SK-N-SH treated with all-trans-retinoic acid at 6 μM for 48 hours (cell line): Measurements from ENCODE around the gene TRAF6.

ENCODE experiments used
- ATAC-seq: fragments of 200-7000 bp; cut with Tn5 transposase; 3 replicates; pipeline ENCODE4 v1.9.1; 2020; ENCODE audit warnings: mild to moderate bottlenecking, moderate library complexity
- ARNTL ChIP-seq: fragments of 450-650 bp; formaldehyde crosslinking; IDR thresholded peaks from 2 replicates; pipeline ENCODE4 v1.5.0; 2020; ENCODE audit warnings: low read depth, mild to moderate bottlenecking, moderate library complexity, borderline replicate concordance
- BACH2 ChIP-seq: fragments of 250-450 bp; sonication (Bioruptor Pico); IDR thresholded peaks from 2 replicates; pipeline ENCODE4 v1.9.0; 2021; ENCODE audit warnings: mild to moderate bottlenecking, borderline replicate concordance
- CREB5 ChIP-seq: fragments of 250-450 bp; sonication (Bioruptor Pico); IDR thresholded peaks from 2 replicates; pipeline ENCODE4 v1.5.1; 2020; ENCODE audit warnings: low read depth, mild to moderate bottlenecking, moderate library complexity
- ESRRG ChIP-seq: fragments of 250-450 bp; sonication (Bioruptor Pico); IDR thresholded peaks from 2 replicates; pipeline ENCODE4 v1.6.1; 2021; ENCODE audit warnings: mild to moderate bottlenecking
- GLIS3 ChIP-seq: fragments of 250-450 bp; sonication (Bioruptor Pico); IDR thresholded peaks from 2 replicates; pipeline ENCODE4 v1.5.0; 2020; ENCODE audit warnings: mild to moderate bottlenecking, moderate library complexity
- ISL1 ChIP-seq: fragments of 250-450 bp; sonication (Bioruptor Pico); IDR thresholded peaks from 2 replicates; pipeline ENCODE4 v2.1.2; 2022; ENCODE audit warnings: mild to moderate bottlenecking, moderate library complexity
- OSR1 ChIP-seq: fragments of 250-450 bp; sonication (Bioruptor Pico); IDR thresholded peaks from 2 replicates; pipeline ENCODE4 v1.8.0; 2022; ENCODE audit warnings: moderate library complexity, mild to moderate bottlenecking, inconsistent platforms
- PPARA ChIP-seq: fragments of 250-450 bp; sonication (Bioruptor Pico); IDR thresholded peaks from 2 replicates; pipeline ENCODE4 v1.5.0; 2020; ENCODE audit warnings: mild to moderate bottlenecking, borderline replicate concordance
- RARB ChIP-seq: fragments of 250-450 bp; sonication (Bioruptor Pico); IDR thresholded peaks from 2 replicates; pipeline ENCODE4 v1.8.0; 2021; ENCODE audit warnings: mild to moderate bottlenecking, moderate library complexity
- SNAI2 ChIP-seq: fragments of 250-450 bp; sonication (Bioruptor Pico); IDR thresholded peaks from 2 replicates; pipeline ENCODE4 v1.5.0; 2020; ENCODE audit warnings: mild to moderate bottlenecking, moderate library complexity
- TCF4 ChIP-seq: fragments of 250-450 bp; sonication (Bioruptor Pico); IDR thresholded peaks from 2 replicates; pipeline ENCODE4 v1.8.0; 2021; ENCODE audit warnings: mild to moderate bottlenecking, moderate library complexity, borderline replicate concordance
- TOX ChIP-seq: fragments of 250-450 bp; sonication (Bioruptor Pico); IDR thresholded peaks from 2 replicates; pipeline ENCODE4 v1.8.0; 2021; ENCODE audit warnings: mild to moderate bottlenecking, moderate library complexity, borderline replicate concordance
- ZC3H10 ChIP-seq: fragments of 250-450 bp; sonication (Bioruptor Pico); IDR thresholded peaks from 2 replicates; pipeline ENCODE4 v1.5.1; 2021; ENCODE audit warnings: mild to moderate bottlenecking, moderate library complexity
- ZFP3 ChIP-seq: fragments of 250-450 bp; sonication (Bioruptor Pico); IDR thresholded peaks from 2 replicates; pipeline ENCODE4 v1.5.0; 2020; ENCODE audit warnings: mild to moderate bottlenecking, moderate library complexity
- ZFP30 ChIP-seq: fragments of 450-650 bp; formaldehyde crosslinking; IDR thresholded peaks from 2 replicates; pipeline ENCODE4 v1.5.0; 2022; ENCODE audit warnings: mild to moderate bottlenecking, moderate library complexity
- ZNF565 ChIP-seq: fragments of 450-650 bp; formaldehyde crosslinking; conservative IDR thresholded peaks from 2 replicates; pipeline ENCODE4 v1.5.0; 2020; ENCODE audit warnings: low read depth, mild to moderate bottlenecking, moderate library complexity
- ZNF70 ChIP-seq: fragments of 450-650 bp; formaldehyde crosslinking; IDR thresholded peaks from 2 replicates; pipeline ENCODE4 v1.5.0; 2020; ENCODE audit warnings: mild to moderate bottlenecking, moderate library complexity
- ZNF8 ChIP-seq: fragments of 450-650 bp; formaldehyde crosslinking; IDR thresholded peaks from 2 replicates; pipeline ENCODE4 v1.5.0; 2020; ENCODE audit warnings: mild to moderate bottlenecking, moderate library complexity
- TF ChIP-seq, protein P1 (sequence below): fragments of 250-450 bp; sonication (Bioruptor Pico); IDR thresholded peaks from 2 replicates; pipeline ENCODE4 v1.8.0; 2021; ENCODE audit warnings: low read depth, mild to moderate bottlenecking, moderate library complexity, borderline replicate concordance
- TF ChIP-seq, protein P2 (sequence below): fragments of 250-450 bp; sonication (Bioruptor Pico); IDR thresholded peaks from 2 replicates; pipeline ENCODE4 v1.5.1; 2021; ENCODE audit warnings: mild to moderate bottlenecking, moderate library complexity
- TF ChIP-seq, protein P3 (sequence below): fragments of 250-450 bp; sonication (Bioruptor Pico); IDR thresholded peaks from 2 replicates; pipeline ENCODE4 v1.5.0; 2020; ENCODE audit warnings: mild to moderate bottlenecking, moderate library complexity
- TF ChIP-seq, protein P4 (sequence below): fragments of 250-450 bp; sonication (Bioruptor Pico); IDR thresholded peaks from 2 replicates; pipeline ENCODE4 v1.8.0; 2020; ENCODE audit warnings: mild to moderate bottlenecking, moderate library complexity, borderline replicate concordance

The TRAF6 gene

GRCh38 chr11:36467012-36467411 lies 43.1 kb downstream of the TRAF6 start (continued):
- TF ChIP-seq TCF4 (no peak), ZNF8 (CRISPR knock-in tag) (no peak), SNAI2 (no peak)
- TF ChIP-seq, all 23 proteins: peak for 0

GRCh38 chr11:36465449-36466163 lies 44.5 kb downstream of the TRAF6 start:
- ATAC-seq: no peak

GRCh38 chr11:36464720-36465119 lies 45.4 kb downstream of the TRAF6 start:
- no peak for ATAC-seq
- TF ChIP-seq ESRRG (CRISPR knock-in tag) (no peak), TOX (no peak), CREB5 (no peak)
- TF ChIP-seq, all 23 proteins: peak for 0

More at GRCh38 chr11:36465449-36466163, 44.5 kb downstream of the TRAF6 start:
- TF ChIP-seq, protein P1, sequence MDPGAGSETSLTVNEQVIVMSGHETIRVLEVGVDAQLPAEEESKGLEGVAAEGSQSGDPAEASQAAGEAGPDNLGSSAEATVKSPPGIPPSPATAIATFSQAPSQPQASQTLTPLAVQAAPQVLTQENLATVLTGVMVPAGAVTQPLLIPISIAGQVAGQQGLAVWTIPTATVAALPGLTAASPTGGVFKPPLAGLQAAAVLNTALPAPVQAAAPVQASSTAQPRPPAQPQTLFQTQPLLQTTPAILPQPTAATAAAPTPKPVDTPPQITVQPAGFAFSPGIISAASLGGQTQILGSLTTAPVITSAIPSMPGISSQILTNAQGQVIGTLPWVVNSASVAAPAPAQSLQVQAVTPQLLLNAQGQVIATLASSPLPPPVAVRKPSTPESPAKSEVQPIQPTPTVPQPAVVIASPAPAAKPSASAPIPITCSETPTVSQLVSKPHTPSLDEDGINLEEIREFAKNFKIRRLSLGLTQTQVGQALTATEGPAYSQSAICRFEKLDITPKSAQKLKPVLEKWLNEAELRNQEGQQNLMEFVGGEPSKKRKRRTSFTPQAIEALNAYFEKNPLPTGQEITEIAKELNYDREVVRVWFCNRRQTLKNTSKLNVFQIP: no peak
- TF ChIP-seq, protein P2, sequence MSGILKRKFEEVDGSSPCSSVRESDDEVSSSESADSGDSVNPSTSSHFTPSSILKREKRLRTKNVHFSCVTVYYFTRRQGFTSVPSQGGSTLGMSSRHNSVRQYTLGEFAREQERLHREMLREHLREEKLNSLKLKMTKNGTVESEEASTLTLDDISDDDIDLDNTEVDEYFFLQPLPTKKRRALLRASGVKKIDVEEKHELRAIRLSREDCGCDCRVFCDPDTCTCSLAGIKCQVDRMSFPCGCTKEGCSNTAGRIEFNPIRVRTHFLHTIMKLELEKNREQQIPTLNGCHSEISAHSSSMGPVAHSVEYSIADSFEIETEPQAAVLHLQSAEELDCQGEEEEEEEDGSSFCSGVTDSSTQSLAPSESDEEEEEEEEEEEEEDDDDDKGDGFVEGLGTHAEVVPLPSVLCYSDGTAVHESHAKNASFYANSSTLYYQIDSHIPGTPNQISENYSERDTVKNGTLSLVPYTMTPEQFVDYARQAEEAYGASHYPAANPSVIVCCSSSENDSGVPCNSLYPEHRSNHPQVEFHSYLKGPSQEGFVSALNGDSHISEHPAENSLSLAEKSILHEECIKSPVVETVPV (CRISPR knock-in tag): no peak
- TF ChIP-seq RARB (no peak), ZC3H10 (no peak), TCF4 (no peak), ZNF8 (CRISPR knock-in tag) (no peak), OSR1 (CRISPR knock-in tag) (no peak), ZNF70 (CRISPR knock-in tag) (no peak), TOX (no peak), BACH2 (CRISPR knock-in tag) (no peak), PPARA (CRISPR knock-in tag) (no peak), ARNTL (CRISPR knock-in tag) (no peak)
- TF ChIP-seq, protein P3, sequence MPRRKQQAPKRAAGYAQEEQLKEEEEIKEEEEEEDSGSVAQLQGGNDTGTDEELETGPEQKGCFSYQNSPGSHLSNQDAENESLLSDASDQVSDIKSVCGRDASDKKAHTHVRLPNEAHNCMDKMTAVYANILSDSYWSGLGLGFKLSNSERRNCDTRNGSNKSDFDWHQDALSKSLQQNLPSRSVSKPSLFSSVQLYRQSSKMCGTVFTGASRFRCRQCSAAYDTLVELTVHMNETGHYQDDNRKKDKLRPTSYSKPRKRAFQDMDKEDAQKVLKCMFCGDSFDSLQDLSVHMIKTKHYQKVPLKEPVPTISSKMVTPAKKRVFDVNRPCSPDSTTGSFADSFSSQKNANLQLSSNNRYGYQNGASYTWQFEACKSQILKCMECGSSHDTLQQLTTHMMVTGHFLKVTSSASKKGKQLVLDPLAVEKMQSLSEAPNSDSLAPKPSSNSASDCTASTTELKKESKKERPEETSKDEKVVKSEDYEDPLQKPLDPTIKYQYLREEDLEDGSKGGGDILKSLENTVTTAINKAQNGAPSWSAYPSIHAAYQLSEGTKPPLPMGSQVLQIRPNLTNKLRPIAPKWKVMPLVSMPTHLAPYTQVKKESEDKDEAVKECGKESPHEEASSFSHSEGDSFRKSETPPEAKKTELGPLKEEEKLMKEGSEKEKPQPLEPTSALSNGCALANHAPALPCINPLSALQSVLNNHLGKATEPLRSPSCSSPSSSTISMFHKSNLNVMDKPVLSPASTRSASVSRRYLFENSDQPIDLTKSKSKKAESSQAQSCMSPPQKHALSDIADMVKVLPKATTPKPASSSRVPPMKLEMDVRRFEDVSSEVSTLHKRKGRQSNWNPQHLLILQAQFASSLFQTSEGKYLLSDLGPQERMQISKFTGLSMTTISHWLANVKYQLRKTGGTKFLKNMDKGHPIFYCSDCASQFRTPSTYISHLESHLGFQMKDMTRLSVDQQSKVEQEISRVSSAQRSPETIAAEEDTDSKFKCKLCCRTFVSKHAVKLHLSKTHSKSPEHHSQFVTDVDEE (CRISPR knock-in tag): no peak

GRCh38 chr11:36463781-36464180 lies 46.3 kb downstream of the TRAF6 start:
- TF ChIP-seq ZFP30 (CRISPR knock-in tag) (no peak), ZNF8 (CRISPR knock-in tag) (no peak), ZFP3 (CRISPR knock-in tag) (no peak), RARB (no peak), SNAI2 (no peak), ESRRG (CRISPR knock-in tag) (no peak), ZC3H10 (no peak), ZNF565 (CRISPR knock-in tag) (no peak), ISL1 (CRISPR knock-in tag) (no peak), TOX (no peak), BACH2 (CRISPR knock-in tag) (no peak), TCF4 (no peak), OSR1 (CRISPR knock-in tag) (no peak), GLIS3 (CRISPR knock-in tag) (no peak), PPARA (CRISPR knock-in tag) (no peak)
- TF ChIP-seq, protein P4, sequence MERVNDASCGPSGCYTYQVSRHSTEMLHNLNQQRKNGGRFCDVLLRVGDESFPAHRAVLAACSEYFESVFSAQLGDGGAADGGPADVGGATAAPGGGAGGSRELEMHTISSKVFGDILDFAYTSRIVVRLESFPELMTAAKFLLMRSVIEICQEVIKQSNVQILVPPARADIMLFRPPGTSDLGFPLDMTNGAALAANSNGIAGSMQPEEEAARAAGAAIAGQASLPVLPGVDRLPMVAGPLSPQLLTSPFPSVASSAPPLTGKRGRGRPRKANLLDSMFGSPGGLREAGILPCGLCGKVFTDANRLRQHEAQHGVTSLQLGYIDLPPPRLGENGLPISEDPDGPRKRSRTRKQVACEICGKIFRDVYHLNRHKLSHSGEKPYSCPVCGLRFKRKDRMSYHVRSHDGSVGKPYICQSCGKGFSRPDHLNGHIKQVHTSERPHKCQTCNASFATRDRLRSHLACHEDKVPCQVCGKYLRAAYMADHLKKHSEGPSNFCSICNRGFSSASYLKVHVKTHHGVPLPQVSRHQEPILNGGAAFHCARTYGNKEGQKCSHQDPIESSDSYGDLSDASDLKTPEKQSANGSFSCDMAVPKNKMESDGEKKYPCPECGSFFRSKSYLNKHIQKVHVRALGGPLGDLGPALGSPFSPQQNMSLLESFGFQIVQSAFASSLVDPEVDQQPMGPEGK (CRISPR knock-in tag): no peak
- no peak; the same call in 2 of the 3 replicates for ATAC-seq
